Measurements from ENCODE around the gene XPO4.

Gene XPO4

GRCh38 chr13:20826843-20827560 is 75.5 kb downstream of the XPO4 start:
- DNase-seq (ENCODE audit: low spot score): no peak

- no peak for DNase-seq (ENCODE audit: low spot score)
Observed at GRCh38 chr13:20826301-20826700, 76.2 kb downstream of the XPO4 start.

- DNase-seq (ENCODE audit: low spot score): no peak
Observed at GRCh38 chr13:20825477-20825875, 77.1 kb downstream of the XPO4 start.

DNA sequence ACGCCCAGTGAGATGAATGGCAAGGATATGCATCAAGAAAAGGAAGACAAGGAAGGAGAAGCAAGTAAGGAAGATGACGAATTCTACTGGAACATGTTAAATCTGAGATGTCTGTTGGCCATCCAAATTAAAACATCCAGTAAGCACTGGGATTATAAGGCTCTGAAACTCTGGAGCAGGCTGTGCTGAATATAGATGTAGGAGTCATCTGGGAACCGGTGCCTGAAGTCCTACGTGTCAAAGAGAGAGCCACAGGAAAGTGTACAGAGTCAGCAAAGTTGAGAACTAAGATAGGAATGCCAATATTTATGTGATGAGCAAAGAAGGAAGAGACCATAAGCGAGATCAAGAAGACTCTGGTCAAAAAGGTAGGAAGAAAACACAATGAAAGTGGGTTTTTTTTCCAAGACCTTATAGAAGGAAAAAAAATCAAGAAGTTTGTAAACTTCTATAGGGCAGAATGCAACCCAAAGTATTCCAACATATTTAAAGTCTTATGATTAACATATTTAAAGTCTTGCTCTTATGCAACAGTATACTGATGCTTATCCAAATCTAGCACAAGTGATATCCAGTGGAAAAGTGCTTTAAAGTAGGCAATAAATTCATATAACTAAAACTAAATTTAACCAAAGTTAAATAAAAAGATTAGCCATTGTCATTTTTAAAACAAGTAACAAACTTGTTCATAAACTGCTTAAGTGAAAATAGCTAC is 77.6 kb downstream of the XPO4 start:
- no peak for DNase-seq (ENCODE audit: low spot score)

GRCh38 chr13:20823071-20823470 is 79.5 kb downstream of the XPO4 start:
- no peak for DNase-seq (ENCODE audit: low spot score)

DNA sequence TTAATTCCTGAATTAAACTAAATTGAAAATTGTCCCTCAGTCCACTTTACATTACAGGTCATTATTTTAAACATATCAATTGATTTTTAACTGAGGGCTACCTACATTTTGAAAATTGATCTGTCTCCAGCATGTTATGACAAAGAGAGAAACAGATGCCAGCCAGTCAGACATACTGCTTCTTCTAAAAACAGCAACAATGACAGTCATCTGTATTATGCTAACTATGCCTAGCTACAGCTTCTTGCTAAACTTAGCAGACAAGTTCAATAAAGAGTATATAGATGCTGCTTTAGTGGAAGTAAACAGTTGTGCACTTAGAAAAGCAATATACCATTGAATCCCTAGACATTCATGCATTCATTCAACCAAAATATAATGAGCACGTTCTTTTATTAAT is 80.1 kb downstream of the XPO4 start:
- DNase-seq (ENCODE audit: low spot score): no peak

DNA sequence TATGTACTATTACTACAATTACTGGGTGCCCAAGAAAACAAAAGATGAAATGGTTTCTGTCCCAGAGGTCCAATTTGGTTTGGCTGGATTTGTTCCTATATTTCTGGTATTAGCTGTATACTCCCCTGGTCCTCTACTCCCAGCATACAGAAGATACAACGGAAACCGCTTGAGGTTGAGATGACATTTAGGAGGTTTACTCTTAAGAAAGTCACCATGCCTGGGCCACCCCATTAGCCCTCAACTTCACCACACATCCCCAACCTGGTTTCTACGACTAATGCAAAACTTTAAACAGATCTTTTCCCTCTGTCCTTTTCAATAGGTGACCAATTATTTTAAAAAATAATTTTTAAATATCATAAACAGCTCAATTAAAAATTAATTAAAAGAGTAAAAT is 82.8 kb downstream of the XPO4 start:
- no peak for DNase-seq (ENCODE audit: low spot score)

GRCh38 chr13:20815464-20815863 is 87.1 kb downstream of the XPO4 start:
- DNase-seq (ENCODE audit: low spot score): no peak

- no peak for DNase-seq (ENCODE audit: low spot score)
Observed at GRCh38 chr13:20814224-20814910, 88.2 kb downstream of the XPO4 start.

DNA sequence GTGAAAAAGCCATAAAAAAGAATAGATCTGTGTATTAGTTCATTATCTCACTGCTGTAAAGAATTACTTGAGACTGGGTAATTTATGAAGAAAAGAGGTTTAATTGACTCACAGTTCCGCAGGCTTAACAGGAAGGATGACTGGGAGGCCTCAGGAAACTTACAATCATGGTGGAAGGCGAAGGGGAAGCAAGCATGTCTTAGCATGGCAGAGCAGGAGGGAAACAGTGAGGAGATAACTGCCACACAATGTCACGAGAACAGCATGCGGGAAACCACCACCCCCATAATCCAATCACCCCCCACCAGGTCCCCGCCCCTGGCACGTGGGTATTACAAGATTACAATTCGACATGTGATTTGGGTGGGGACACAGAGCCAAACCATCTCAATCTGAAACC is 89.7 kb downstream of the XPO4 start:
- DNase-seq (ENCODE audit: low spot score): no peak

DNA sequence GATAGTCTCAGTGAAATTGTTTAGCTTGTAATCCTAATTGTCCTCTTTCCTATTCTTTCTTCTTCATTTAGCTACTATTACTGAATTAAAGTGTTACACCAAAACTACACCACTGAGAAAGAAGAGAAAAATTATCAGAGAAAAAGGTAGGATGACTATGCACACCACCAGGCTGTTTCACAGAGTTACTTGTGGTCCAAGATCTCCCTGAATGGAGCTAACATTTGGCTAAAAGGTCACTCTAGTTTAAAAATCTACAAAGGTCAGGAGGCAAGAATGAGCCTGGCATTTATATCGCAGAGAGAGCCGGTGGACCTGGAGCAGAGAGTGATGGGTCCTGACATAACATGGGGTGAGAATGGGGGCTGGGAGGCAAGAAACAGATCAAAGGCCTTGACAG is 91.7 kb downstream of the XPO4 start:
- DNase-seq (ENCODE audit: low spot score): no peak

- DNase-seq (ENCODE audit: low spot score): no peak
Observed at GRCh38 chr13:20808874-20809273, 93.7 kb downstream of the XPO4 start.

DNA sequence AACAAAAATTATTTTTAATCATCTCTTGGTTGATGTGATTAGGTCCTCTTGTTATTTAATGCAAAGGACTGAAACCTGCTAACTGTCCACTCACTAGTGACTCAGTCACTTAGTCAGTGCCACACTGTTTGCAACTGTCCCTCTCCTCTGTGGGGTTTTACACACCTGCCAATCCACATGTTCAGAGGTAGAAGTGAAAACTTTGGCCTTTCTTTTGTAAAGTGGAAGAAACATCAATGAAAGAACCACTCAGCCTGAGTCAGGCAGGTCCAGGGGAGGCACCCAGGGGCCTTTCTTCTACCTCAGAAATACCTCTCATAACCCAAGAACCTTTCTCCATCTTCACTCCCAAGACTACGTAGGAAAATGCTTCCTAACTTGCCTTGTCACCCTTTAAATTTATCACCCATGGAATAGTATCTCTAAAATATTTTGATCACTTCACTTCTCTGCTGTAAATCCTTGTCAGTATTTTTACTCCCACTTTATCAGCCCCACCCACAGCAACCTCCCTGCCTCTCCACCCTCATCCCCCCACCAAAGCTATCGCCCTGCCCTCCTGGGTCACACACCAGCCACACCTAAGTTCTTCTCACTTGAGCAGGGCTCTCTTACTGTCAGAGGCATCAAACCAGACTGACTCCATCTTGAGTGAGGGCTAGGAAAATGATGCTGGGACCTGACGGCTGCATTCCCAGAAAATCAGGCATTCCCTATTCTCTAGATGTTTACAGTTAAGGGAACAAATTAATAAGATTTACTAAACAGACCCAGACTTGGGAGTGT is 99.2 kb downstream of the XPO4 start:
- no peak for DNase-seq (ENCODE audit: low spot score)

DNA sequence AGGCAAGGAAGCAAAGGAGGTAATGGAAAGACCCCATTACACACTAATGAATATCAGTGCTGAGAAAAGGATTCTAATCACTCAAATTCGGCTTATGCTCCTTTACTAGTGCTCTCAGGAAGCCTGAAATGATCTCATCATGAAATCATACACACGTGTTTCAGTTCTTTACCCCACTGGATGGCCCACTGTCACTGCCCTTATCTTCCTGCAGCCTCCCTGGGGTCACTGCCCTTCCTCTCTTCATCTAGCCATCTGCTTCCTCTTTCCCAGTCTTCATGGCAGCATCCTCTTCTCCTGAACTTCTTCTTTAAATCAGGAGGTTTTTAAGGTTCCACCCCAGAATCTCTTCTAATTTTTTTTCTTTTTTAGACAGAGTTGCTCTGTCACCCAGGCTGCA is 100.8 kb downstream of the XPO4 start:
- no peak for DNase-seq (ENCODE audit: low spot score)

- no peak for DNase-seq (ENCODE audit: low spot score)
Observed at GRCh38 chr13:20799726-20800416, 102.7 kb downstream of the XPO4 start.

- no peak for DNase-seq (ENCODE audit: low spot score)
Observed at GRCh38 chr13:20798027-20798426, 104.5 kb downstream of the XPO4 start.

DNA sequence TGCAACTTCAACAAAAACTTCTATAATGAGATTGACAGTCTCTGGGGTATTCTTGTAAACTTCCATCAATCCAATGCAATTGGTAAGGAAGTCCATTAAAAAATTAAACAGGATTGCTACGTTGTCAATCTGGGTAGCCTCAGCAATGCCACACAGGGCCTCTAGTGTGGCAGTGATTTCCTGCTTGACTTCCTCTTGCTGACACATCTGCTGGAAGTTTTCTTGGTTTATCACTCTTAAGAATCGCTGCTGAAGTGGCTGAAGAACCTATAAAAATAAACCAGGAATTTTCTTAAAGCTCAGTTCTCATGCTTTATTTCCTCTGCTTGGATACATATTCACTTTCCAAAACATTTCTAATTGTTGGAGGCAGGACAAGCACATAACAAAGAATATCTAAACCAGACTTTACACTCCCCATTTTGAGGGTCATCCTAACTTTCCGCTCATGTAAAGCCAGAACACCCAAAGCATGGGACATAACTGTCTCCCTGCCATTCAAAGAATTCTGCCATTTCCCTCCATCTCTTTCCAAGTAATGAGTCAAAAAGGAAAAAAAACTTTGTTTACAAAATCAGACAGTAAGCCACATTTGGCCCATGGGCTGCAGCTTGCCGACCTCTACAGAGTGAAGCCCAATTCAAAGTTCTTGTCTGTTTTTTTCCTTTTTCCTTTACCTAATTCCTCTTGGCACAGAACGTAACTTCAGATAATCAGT is 105.6 kb downstream of the XPO4 start:
- no peak for DNase-seq (ENCODE audit: low spot score)

DNA sequence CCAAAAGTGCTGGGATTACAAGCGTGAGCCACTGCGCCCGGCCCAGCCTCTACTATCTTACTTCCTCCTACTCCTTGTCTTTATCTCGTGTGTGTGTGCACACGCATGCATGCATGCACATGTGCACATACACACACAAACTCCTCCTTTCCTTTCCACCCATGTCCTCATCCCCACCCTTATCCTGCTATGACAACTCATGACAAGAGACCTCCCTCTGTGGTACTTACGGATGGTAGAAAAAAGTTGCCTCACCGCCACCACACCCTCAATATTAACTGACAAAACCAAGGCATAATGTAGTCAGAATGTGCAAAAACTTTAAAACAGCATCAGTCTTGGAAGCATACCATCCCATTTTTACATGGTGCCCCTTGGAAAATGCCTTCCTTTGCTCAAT is 112.9 kb downstream of the XPO4 start:
- DNase-seq (ENCODE audit: low spot score): no peak

DNA sequence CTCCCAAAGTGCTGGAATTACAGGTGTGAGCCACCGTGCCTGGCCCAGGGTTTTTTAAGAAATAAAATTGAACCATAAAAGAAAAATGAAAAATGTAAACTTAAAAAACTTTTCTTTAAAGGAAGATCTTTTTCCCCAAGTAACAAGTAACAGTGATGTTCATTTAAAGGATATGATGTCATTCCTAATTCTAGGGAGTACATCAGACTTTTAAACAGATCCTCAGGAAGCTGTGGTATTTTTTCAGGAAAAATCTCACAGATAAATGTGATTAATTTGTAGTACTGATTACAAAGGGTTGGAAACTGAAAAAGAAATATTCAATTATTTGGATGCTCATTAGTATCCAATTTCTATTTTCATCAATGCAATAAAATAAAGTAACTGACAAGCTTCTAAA is 114.2 kb downstream of the XPO4 start:
- no peak for DNase-seq (ENCODE audit: low spot score)

- no peak for DNase-seq (ENCODE audit: low spot score)
Observed at GRCh38 chr13:20787180-20787579, 115.4 kb downstream of the XPO4 start.

- DNase-seq (ENCODE audit: low spot score): no peak
Observed at GRCh38 chr13:20782116-20782708, 120.3 kb downstream of the XPO4 start.

Measured in ecto neural progenitor cell (in vitro differentiated cells).